Keratinocyte (primary cell): ENCODE measurements around the gene VPS37B. TPM values are rescaled to one million over a fixed set of nuclear protein-coding genes. Genes with fewer than 3 reads are reported as not detected.

Experiments used
- DNase-seq: peaks from one replicate; pipeline ENCODE4 v3.0.0-alpha.2; 2011; ENCODE audit warnings: low read depth, missing footprints, low spot score
- FAIRE-seq: peaks from 2 replicates; lab custom pipeline; 2011; peaks lifted over from hg19 to GRCh38; lab: Jason Lieb, UNC
- H2AFZ ChIP-seq: 2 replicates; pipeline ENCODE4 v1.6.0; 2012; ENCODE audit warnings: low read length, control low read depth, inconsistent platforms; ENCODE audit not compliant: control insufficient read depth
- H3K27ac ChIP-seq: 2 replicates; pipeline ENCODE4 v1.5.1; 2011; ENCODE audit warnings: low read length; ENCODE audit not compliant: control insufficient read depth, insufficient read depth
- H3K27me3 ChIP-seq: 3 replicates; pipeline ENCODE4 v1.6.0; 2011; ENCODE audit warnings: low read length; ENCODE audit not compliant: control insufficient read depth, insufficient read depth; ENCODE audit errors: extremely low read depth
- H3K36me3 ChIP-seq, 2 experiments: 2 replicates in 1 of 2; 3 replicates in 1 of 2; pipeline ENCODE4 v1.5.1; 2011; ENCODE audit warnings: low read length in 2 of 2, mild to moderate bottlenecking in 1 of 2; ENCODE audit not compliant: control insufficient read depth in 2 of 2, insufficient read depth in 2 of 2; ENCODE audit errors: extremely low read depth in 1 of 2
- H3K4me1 ChIP-seq: 3 replicates; pipeline ENCODE4 v1.5.1; 2011; ENCODE audit warnings: low read length; ENCODE audit not compliant: control insufficient read depth, insufficient read depth; ENCODE audit errors: extremely low read depth
- H3K4me2 ChIP-seq: 3 replicates; pipeline ENCODE4 v1.6.0; 2011; ENCODE audit warnings: low read depth, low read length; ENCODE audit not compliant: control insufficient read depth, insufficient read depth; ENCODE audit errors: extremely low read depth
- H3K4me3 ChIP-seq, 3 experiments: fragments of 200-600 bp in 1 of 3; sonication (generic) in 1 of 3; 2 replicates in 2 of 3; 3 replicates in 1 of 3; pipeline ENCODE4 v1.5.1; 2011 to 2016; ENCODE audit warnings: low read length in 3 of 3, mild to moderate bottlenecking in 3 of 3, control low read depth in 2 of 3, inconsistent platforms in 1 of 3, low read depth in 1 of 3, mixed read lengths in 1 of 3, mixed run types in 1 of 3, moderate library complexity in 1 of 3; ENCODE audit not compliant: control insufficient read depth in 2 of 3, insufficient read depth in 2 of 3; ENCODE audit errors: extremely low read depth in 1 of 3
- H3K79me2 ChIP-seq: 2 replicates; pipeline ENCODE4 v1.6.0; 2012; ENCODE audit warnings: low read length; ENCODE audit not compliant: control insufficient read depth, insufficient read depth
- H3K9ac ChIP-seq: 3 replicates; pipeline ENCODE4 v1.6.0; 2011; ENCODE audit warnings: low read length; ENCODE audit not compliant: control insufficient read depth, insufficient read depth; ENCODE audit errors: extremely low read depth
- H3K9me1 ChIP-seq: 3 replicates; pipeline ENCODE4 v1.6.0; 2011; ENCODE audit warnings: low read length; ENCODE audit not compliant: control insufficient read depth, insufficient read depth; ENCODE audit errors: extremely low read depth
- H3K9me3 ChIP-seq: 2 replicates; pipeline ENCODE4 v1.5.1; 2012; ENCODE audit warnings: low read depth, low read length; ENCODE audit not compliant: control insufficient read depth
- H4K20me1 ChIP-seq: 3 replicates; pipeline ENCODE4 v1.6.0; 2011; ENCODE audit warnings: low read length; ENCODE audit not compliant: control insufficient read depth, insufficient read depth; ENCODE audit errors: extremely low read depth
- CTCF ChIP-seq, 3 experiments: IDR thresholded peaks in 1 of 3; conservative IDR thresholded peaks in 1 of 3; optimal IDR thresholded peaks in 1 of 3; 2 replicates in 2 of 3; 3 replicates in 1 of 3; pipeline versions ENCODE3 to v1.5.1; 2011; ENCODE audit warnings: low read length in 3 of 3, mild to moderate bottlenecking in 3 of 3, moderate library complexity in 2 of 3, control low read depth in 1 of 3, inconsistent platforms in 1 of 3; ENCODE audit not compliant: insufficient read depth in 2 of 3; ENCODE audit errors: extremely low read depth in 1 of 3
- EZH2 ChIP-seq: IDR thresholded peaks from one replicate; pipeline ENCODE4 v1.6.1; 2012; ENCODE audit warnings: inconsistent platforms, mild to moderate bottlenecking, low read length, moderate library complexity
- dilution Hi-C: fragments of 300-500 bp; cut with MboI; formaldehyde crosslinking; loops from one replicate; pipeline ENCODE4 v1.7.0; 2020; ENCODE audit warnings: low sequenced_read_pairs; ENCODE audit not compliant: extremely low pct_ligation_motif_present
- polyA plus RNA-seq, 5 experiments: library from polyadenylated mRNA; depleted of rRNA in 3 of 5; stranded (reverse) in 3 of 5; stranded (forward) in 1 of 5; unstranded in 1 of 5; fragments of >200 nt; gene quantifications; 1 replicate in 1 of 5; 2 replicates in 3 of 5; 3 replicates in 1 of 5; pipeline versions ENCODE4 v1.2.1 to v1.2.3, GENCODE V29; 2011 to 2012; ENCODE audit warnings: missing spikeins in 2 of 5, low read depth in 1 of 5, low replicate concordance in 1 of 5

Gene VPS37B
- polyA plus RNA-seq, 1 donor (not counting 4 experiments of a cell fraction or from before 2014, with no cell fraction given): 34.1 TPM

DNA sequence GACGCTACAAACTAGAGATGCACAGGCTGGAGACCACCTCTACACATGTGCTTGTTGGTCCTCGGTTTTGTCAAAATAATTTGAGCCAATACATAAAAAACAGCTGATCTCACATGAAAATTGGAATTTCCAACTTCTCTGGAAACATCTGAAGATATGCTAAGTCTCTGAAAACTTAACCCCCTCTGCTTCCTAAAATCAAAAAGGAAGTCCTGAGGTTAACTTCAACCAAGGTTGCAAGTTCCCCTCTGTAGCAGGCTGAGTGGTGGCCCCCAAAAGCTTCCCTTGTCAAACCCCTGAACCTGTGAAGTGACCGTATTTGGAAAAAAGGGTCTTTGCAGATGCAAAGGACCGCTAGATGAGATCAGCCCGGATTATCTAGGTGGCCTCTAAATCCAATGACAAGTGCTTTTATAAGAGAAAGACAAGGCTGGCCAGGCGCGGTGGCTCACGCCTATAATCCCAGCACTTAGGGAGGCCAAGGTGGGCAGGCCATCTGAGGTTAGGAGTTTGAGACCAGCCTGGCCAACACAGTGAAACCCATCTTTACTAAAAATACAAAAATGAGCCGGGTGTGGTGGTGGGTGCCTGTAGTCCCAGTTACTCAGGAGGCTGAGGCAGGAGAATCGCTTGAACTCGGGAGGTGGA, 32.0 kb upstream of the VPS37B start:
- Histone ChIP-seq H2AFZ (no peak overlapping the region), H3K4me3 (no peak overlapping the region), H3K9me1 (no peaks in the 10 kb centered on the region), H3K9me3 (no peaks in the 10 kb centered on the region), H3K27ac (no peak overlapping the region), H3K4me1 (no peaks in the 10 kb centered on the region), H3K36me3 (no peaks in the 10 kb centered on the region), H3K27me3 (no peaks in the 10 kb centered on the region), H3K4me2 (no peak overlapping the region), H3K9ac (no peak overlapping the region), H4K20me1 (no peaks in the 10 kb centered on the region), H3K79me2 (no peaks in the 10 kb centered on the region)
- TF ChIP-seq EZH2 (no peak), CTCF (optimal IDR thresholded peaks at IDR 0.05 in 1 of 3, IDR thresholded peaks at IDR 0.05 in 1 of 3, conservative IDR thresholded peaks at IDR 0.05 in 1 of 3; ENCODE audit: extremely low read depth in 1 of 3, insufficient read depth in 2 of 3, low read length in 3 of 3) (no peak)
- dilution Hi-C loops: no loop called here
- FAIRE-seq: no peak
- DNase-seq: no peak

GRCh38 chr12:122921917-122922316, 26.0 kb upstream of the VPS37B start:
- dilution Hi-C loops: no loop called here
- Histone ChIP-seq H3K9me3 (no peaks in the 10 kb centered on the region), H2AFZ (no peak overlapping the region), H3K27ac (no peak overlapping the region), H3K4me2 (no peak overlapping the region), H3K36me3 (no peaks in the 10 kb centered on the region), H3K4me1 (peaks cover 20% of the 10 kb centered on the region), H3K9me1 (no peaks in the 10 kb centered on the region), H3K9ac (no peak overlapping the region), H3K4me3 (no peak overlapping the region), H3K27me3 (no peaks in the 10 kb centered on the region), H3K79me2 (no peaks in the 10 kb centered on the region), H4K20me1 (no peaks in the 10 kb centered on the region)
- FAIRE-seq (no peak), DNase-seq (no peak)
- TF ChIP-seq CTCF (optimal IDR thresholded peaks at IDR 0.05 in 1 of 3, IDR thresholded peaks at IDR 0.05 in 1 of 3, conservative IDR thresholded peaks at IDR 0.05 in 1 of 3; ENCODE audit: extremely low read depth in 1 of 3, insufficient read depth in 2 of 3, low read length in 3 of 3): no peak
- TF ChIP-seq EZH2: no peak
